Thoracic aorta (tissue), 2 donors: ENCODE results near the gene DOCK11. TPM values are rescaled to one million over a fixed set of nuclear protein-coding genes. Genes with fewer than 3 reads are reported as not detected.

Experiments
- ATAC-seq: fragments of 150-250 bp; one replicate; pipeline ENCODE4 v1.8.0; 2017; ENCODE audit warnings: low read depth; ENCODE audit not compliant: insufficient number of reproducible peaks, low FRiP score
- DNase-seq: peaks from one replicate; pipeline ENCODE4 v3.0.0-alpha.2; 2020; ENCODE audit warnings: low spot score
- H3K27ac ChIP-seq, 2 donors: fragments of 200-600 bp; sonication (generic); 1 replicate in 1 of 2; 2 replicates in 1 of 2; pipeline ENCODE4 v1.5.1; 2016; ENCODE audit warnings: mild to moderate bottlenecking in 2 of 2, moderate library complexity in 2 of 2
- H3K27me3 ChIP-seq: fragments of 200-600 bp; sonication (generic); replicated peaks from 2 replicates; pipeline ENCODE4 v1.6.0; 2016; ENCODE audit warnings: mild to moderate bottlenecking; ENCODE audit not compliant: insufficient read depth
- H3K36me3 ChIP-seq: fragments of 200-600 bp; sonication (generic); one replicate; pipeline ENCODE4 v1.5.1; 2016
- H3K4me1 ChIP-seq, 2 donors: fragments of 200-600 bp; sonication (generic); 1 replicate in 1 of 2; 2 replicates in 1 of 2; pipeline versions ENCODE4 v1.5.1 to v1.6.0; 2016; ENCODE audit warnings: low read depth in 2 of 2, mild to moderate bottlenecking in 1 of 2; ENCODE audit not compliant: control insufficient read depth in 1 of 2
- H3K4me3 ChIP-seq: fragments of 200-600 bp; sonication (generic); 2 replicates; pipeline ENCODE4 v1.5.1; 2016; ENCODE audit warnings: mild to moderate bottlenecking
- H3K9me3 ChIP-seq: fragments of 200-600 bp; sonication (generic); 2 replicates; pipeline ENCODE4 v1.5.1; 2016
- CTCF ChIP-seq: fragments of 200-600 bp; sonication (generic); IDR thresholded peaks from one replicate; pipeline ENCODE4 v1.5.1; 2019; ENCODE audit warnings: antibody characterized with exemption
- total RNA-seq, 2 donors: library from RNA; depleted of rRNA; stranded (reverse); fragments of >200 nt; gene quantifications; one replicate each; pipeline versions ENCODE4 v1.1.0 to v1.2.3, GENCODE V29; 2016

DOCK11 gene
- total RNA-seq, 2 donors from 2014 or later, result 30.6 to 45.8 TPM

GRCh38 chrX:118496763-118497079, 1.1 kb downstream of the DOCK11 start:
- H3K36me3 ChIP-seq, result no peaks in the 10 kb centered on the region
- no peak for ATAC-seq
- no peaks in the 10 kb centered on the region for H3K27me3 ChIP-seq
- DNase-seq, result no peak
- no peaks in the 10 kb centered on the region for H3K9me3 ChIP-seq
- no peak for TF ChIP-seq CTCF
- H3K27ac ChIP-seq, result peak overlapping the region; percentile 81 to 87
- peak overlapping the region; percentile 85 for H3K4me3 ChIP-seq
- peaks cover 0 to 9% of the 10 kb centered on the region in 2 donors for H3K4me1 ChIP-seq

- Histone ChIP-seq H3K36me3 (no peaks in the 10 kb centered on the region), H3K27me3 (no peaks in the 10 kb centered on the region), H3K27ac (peak overlapping the region; percentile 81 to 87), H3K9me3 (no peaks in the 10 kb centered on the region), H3K4me1 (peaks cover 0 to 9% of the 10 kb centered on the region in 2 donors), H3K4me3 (peak overlapping the region; percentile 85)
- ATAC-seq (no peak), DNase-seq (no peak)
- TF ChIP-seq CTCF, result no peak
Measured at GRCh38 chrX:118497180-118497818, 1.7 kb downstream of the DOCK11 start.

- no peak for TF ChIP-seq CTCF
- H3K9me3 ChIP-seq, result no peaks in the 10 kb centered on the region
- ATAC-seq, result no peak
- peak overlapping the region; percentile 85 for H3K4me3 ChIP-seq
- H3K4me1 ChIP-seq, result peaks cover 0 to 9% of the 10 kb centered on the region in 2 donors
- no peaks in the 10 kb centered on the region for H3K36me3 ChIP-seq
- no peaks in the 10 kb centered on the region for H3K27me3 ChIP-seq
- no peak for DNase-seq
- peak overlapping the region in 1 of 2 donors; percentile 87 for H3K27ac ChIP-seq
Measured at GRCh38 chrX:118498351-118498750, 2.7 kb downstream of the DOCK11 start.

- Histone ChIP-seq H3K4me3 (peak overlapping the region; percentile 85), H3K36me3 (no peaks in the 10 kb centered on the region), H3K4me1 (peaks cover 3 to 9% of the 10 kb centered on the region in 2 donors), H3K9me3 (no peaks in the 10 kb centered on the region), H3K27ac (peak overlapping the region; percentile 12 to 87), H3K27me3 (no peaks in the 10 kb centered on the region)
- no peak for TF ChIP-seq CTCF
- ATAC-seq (no peak), DNase-seq (no peak)
Measured at GRCh38 chrX:118498755-118499154, 3.1 kb downstream of the DOCK11 start.

GRCh38 chrX:118499295-118499694, 3.7 kb downstream of the DOCK11 start:
- H3K36me3 ChIP-seq, result no peaks in the 10 kb centered on the region
- H3K4me3 ChIP-seq, result peak overlapping the region; percentile 85
- no peak for ATAC-seq
- no peaks in the 10 kb centered on the region for H3K9me3 ChIP-seq
- TF ChIP-seq CTCF, result no peak
- H3K27ac ChIP-seq, result peak overlapping the region; percentile 12 to 87
- peaks cover 3 to 9% of the 10 kb centered on the region in 2 donors for H3K4me1 ChIP-seq
- no peaks in the 10 kb centered on the region for H3K27me3 ChIP-seq
- DNase-seq, result no peak
